GM21825 (cell line): ENCODE data around the gene SYNPO2L.
"Not testable (repeated sequence)": the region's sequence is repeated elsewhere in the genome, so short reads cannot be mapped to it uniquely, and the experiment has no call there.

Experiments
- ATAC-seq: cut with Tn5 transposase; IDR thresholded peaks from one replicate; pipeline ENCODE4 v1.9.1; 2021; ENCODE audit warnings: mild to moderate bottlenecking, moderate library complexity; ENCODE audit not compliant: unreplicated experiment

The SYNPO2L gene

GRCh38 chr10:73620974-73621373, 34.9 kb downstream of the SYNPO2L start:
- ATAC-seq, result not testable (repeated sequence)

- ATAC-seq, result not testable (repeated sequence)
Measured at GRCh38 chr10:73617143-73617542, 38.7 kb downstream of the SYNPO2L start.

GRCh38 chr10:73614720-73615119, 41.1 kb downstream of the SYNPO2L start:
- ATAC-seq, result no peak

GRCh38 chr10:73609116-73609515, 46.7 kb downstream of the SYNPO2L start:
- ATAC-seq, result no peak

GRCh38 chr10:73601486-73601921, 54.3 kb downstream of the SYNPO2L start:
- ATAC-seq, result no peak

GRCh38 chr10:73597346-73597745, 58.5 kb downstream of the SYNPO2L start:
- ATAC-seq, result no peak
